Body of pancreas (tissue), 4 donors: ENCODE measurements around the gene MATR3.

Experiments used
- CTCF ChIP-seq, 7 experiments: fragments of 450-650 bp in 4 of 7; fragments of 200-600 bp in 3 of 7; sonication (generic) in 3 of 7; IDR thresholded peaks; one replicate each; pipeline ENCODE4 v1.5.1; 2016 to 2019; ENCODE audit warnings: antibody characterized with exemption in 7 of 7
- POLR2A ChIP-seq, 3 donors: fragments of 450-650 bp; IDR thresholded peaks; one replicate each; pipeline ENCODE4 v1.6.1; 2016; ENCODE audit warnings: antibody characterized with exemption in 3 of 3, mild to moderate bottlenecking in 2 of 3

- TF ChIP-seq CTCF (IDR thresholded peaks at IDR 0.05) = no peak
- TF ChIP-seq POLR2A (IDR thresholded peaks at IDR 0.05) = no peak
These were observed 14.8 kb upstream of the MATR3 start for GRCh38 chr5:139278540-139279274.
